SH-SY5Y (cell line): ENCODE measurements around the gene SPINK5.

Source experiments
- GATA2 ChIP-seq: IDR thresholded peaks from 2 replicates; pipeline ENCODE4 v1.6.1; 2011; ENCODE audit warnings: mild to moderate bottlenecking, low read depth, low read length
- GATA3 ChIP-seq: IDR thresholded peaks from 2 replicates; pipeline ENCODE4 v1.6.1; 2011; ENCODE audit warnings: low read depth, mild to moderate bottlenecking, low read length, moderate library complexity

GRCh38 chr5:148168246-148168645 is 104.5 kb downstream of the SPINK5 start, which contains the start of gene SPINK14:
- TF ChIP-seq GATA2, result no peak
- TF ChIP-seq GATA3, result no peak
